GM19397 (cell line): Measurements from ENCODE around the gene CHCHD3.
A peak's percentile ranks its signal among the peaks of the same experiment; 100 is the strongest.
"Not testable (repeated sequence)": the region's sequence is repeated elsewhere in the genome, so short reads cannot be mapped to it uniquely, and the experiment has no call there.

Source experiments
- ATAC-seq: cut with Tn5 transposase; IDR thresholded peaks from one replicate; pipeline ENCODE4 v1.9.1; 2021; ENCODE audit warnings: mild to moderate bottlenecking, moderate library complexity; ENCODE audit not compliant: unreplicated experiment

The CHCHD3 gene

DNA sequence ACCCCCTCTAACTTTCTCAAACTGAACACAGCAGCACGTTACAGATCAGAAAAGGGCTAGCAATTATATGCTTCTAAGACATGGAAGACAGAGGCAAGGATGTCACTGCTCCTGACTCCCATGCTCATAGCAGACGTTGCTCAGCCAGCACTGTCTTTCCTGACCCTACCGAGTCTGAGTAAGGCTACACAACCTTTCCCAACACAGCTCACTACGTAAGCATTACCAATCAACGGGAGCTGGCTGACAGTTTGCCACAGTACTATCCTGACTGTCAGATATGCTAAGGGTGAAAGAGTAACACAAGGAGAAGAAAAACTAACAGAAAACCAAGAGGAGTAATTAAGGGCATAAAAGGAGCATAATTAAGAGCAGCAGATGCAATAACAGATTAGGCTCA is 171.2 kb downstream of the CHCHD3 start:
- ATAC-seq = no peak

DNA sequence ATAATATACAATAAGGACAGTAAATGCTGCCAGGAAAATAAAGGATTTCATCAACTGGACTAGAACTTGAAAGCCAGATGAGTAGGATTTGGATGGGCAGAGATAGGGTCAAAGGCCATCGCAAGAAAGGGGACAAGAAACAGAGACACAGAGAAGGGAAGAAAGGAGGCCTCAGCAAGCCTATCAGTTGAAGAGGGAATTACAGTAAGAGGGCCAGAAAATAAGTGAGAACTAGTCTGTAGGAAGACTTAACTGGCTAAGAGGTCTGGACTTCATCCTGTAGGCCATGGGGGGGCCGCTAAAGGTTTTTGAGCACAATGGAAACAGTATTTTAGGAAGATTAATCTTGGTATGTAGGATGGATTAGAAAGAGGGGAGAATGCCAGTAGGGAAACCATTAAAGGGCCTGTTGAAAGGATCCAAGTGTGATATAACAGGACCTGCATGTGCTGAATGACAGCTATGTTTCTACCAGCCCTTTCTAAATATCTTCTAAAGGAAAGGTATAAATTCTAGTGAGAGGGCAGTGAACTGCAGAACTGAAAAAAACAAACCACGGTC is 174.4 kb downstream of the CHCHD3 start:
- no peak for ATAC-seq

DNA sequence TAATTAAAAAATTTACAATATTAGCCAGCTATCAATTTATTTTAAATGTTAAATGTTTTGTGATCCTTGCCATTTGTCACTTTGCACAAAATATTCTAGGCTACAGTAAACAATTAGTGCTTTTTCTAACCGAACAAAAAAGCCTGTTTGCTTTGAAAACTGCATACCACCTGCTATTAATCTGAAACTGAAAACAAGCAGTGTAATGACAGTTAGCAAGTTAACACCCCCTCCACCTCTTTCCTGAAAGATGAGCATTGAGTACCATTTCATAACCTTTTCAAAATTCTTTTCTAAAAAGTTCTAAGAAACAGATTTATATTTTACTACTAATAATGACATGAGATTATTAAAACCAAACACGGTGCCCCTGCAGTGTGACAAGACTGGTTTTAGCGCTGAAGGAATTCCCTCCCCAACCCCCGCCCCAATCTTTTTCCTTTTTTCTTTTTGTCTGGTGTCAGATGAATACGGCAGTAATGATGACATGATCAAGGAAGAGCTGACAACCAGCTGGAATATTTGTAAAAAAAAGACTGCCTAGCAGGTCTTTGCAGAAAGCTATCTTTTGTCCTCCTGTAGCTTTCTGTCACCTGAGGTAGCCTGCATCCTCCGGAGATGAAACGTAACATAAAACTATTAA is 175.6 kb downstream of the CHCHD3 start:
- ATAC-seq = no peak

DNA sequence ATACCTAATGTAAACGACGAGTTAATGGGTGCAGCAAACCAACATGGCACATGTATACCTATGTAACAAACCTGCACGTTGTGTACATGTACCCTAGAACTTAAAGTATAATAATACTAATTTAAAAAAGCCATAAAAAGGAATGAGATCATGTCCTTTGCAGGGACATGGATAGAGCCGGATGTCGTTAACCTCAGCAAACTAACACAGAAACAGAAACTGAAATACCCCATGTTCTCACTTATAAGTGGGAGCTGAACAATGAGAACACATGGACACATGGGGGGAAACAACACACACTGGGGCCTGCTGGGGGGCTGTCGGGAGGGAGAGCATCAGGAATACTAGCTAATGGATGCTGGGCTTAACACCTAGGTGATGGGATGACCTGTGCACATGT is 176.8 kb downstream of the CHCHD3 start:
- not testable (repeated sequence) for ATAC-seq

DNA sequence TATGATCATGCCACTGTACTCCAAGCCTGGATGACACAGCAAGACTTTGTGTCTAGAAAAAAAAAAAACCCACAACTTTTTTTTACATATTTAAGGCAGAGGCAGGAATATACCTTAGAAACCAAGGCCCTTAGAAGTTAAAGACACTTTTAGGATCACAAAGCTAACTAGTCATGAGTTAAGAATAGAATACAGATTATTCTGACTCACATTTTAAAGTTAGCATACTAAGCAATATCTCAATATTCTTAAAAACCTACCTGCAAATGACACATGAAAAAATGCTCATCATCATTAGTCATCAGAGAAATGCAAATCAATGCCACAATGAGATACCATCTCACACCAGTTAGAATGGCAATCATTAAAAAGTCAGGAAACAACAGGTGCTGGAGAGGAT is 177.7 kb downstream of the CHCHD3 start:
- no peak for ATAC-seq

DNA sequence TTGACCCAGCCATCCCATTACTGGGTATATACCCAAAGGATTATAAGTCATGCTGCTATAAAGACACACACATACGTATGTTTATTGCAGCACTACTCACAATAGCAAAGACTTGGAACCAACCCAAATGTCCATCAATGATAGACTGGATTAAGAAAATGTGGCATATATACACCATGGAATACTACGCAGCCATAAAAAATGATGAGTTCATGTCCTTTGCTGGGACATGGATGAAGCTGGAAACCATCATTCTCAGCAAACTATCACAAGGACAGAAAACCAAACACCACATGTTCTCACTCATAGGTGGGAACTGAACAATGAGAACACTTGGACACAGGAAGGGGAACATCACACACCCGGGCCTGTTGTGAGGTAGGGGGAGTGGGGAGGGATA is 179.6 kb downstream of the CHCHD3 start:
- ATAC-seq = not testable (repeated sequence)

DNA sequence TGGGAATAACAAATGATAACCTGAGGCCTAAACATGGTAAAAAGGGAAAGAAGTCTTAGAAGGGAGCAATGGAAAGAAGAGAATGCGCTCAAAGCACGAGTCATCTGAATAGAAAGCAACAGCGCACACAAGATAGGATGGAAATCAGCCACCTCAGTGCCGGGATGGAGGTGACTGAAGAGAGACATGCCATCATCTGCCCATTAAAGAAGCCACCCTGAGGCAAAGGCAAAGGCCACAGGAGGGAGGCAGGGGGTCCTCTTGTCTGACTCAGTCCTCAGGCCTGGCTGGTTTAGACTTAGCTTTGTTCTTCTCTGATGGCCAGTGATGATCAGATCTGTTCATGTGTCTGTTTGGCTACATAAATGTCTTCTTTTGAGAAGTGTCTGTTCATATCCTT is 180.6 kb downstream of the CHCHD3 start:
- ATAC-seq = no peak

DNA sequence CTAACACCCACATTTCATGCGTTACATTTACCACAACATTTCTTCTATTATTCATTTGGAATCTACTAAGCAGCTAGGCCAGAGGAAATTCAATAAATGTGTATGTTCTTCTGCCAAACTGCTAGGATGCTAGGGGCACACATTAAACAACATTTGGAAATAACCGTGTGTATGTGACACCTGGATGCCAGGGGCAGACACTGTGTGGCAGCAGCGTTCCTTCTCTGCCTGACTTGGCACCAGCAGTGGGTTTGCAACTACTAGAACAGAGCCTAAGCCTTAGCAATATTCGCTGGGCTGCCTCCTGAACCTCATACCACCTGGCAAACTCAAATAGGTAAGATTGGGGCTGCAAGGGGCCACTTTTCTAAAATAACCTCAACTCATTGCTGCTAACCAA is 182.1 kb downstream of the CHCHD3 start:
- no peak for ATAC-seq

DNA sequence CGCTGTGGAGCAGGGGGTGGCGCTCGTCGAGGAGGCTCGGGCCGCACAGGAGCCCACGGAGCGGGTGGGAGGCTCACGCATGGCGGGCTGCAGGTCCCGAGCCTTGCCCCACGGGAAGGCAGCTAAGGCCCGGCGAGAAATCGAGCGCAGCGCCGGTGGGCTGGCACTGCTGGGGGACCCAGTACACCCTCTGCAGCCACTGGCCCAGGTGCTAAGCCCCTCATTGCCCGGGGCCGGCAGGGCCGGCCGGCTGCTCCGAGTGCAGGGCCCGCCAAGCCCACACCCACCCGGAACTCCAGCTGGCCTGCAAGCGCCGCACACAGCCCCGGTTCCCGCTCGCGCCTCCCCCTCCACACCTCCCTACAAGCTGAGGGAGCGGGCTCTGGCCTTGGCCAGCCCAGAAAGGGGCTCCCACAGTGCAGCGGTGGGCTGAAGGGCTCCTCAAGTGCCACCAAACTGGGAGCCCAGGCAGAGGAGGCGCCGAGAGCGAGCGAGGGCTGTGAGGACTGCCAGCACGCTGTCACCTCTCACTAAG is 183.2 kb downstream of the CHCHD3 start:
- not testable (repeated sequence) for ATAC-seq

DNA sequence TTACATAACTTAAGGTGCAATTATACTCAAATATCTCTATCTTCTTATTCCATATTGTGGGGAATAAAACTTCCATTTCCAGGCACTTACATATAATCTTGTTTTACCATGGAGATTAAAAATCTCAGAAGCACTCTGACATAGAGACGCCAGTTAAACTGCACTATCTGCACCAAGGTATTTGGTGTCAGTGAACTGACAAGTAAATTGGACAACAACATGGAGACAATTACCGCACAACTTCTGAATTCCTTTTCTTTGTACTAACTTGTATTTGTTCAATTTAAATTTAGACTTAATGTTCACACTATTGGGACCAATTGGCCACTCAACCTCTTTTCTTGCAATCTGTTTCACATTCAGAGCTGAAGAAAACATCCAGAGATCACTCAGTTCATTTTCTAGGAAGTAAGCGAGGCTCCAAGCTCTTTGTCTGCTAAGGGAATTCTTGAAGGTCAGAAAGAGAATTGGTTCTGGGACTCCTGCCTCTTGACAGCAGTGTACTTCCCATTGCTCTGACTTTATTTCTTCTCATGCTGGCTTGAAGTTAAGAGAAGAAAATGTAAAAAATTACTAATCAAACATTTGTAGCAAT is 184.7 kb downstream of the CHCHD3 start:
- ATAC-seq = no peak

DNA sequence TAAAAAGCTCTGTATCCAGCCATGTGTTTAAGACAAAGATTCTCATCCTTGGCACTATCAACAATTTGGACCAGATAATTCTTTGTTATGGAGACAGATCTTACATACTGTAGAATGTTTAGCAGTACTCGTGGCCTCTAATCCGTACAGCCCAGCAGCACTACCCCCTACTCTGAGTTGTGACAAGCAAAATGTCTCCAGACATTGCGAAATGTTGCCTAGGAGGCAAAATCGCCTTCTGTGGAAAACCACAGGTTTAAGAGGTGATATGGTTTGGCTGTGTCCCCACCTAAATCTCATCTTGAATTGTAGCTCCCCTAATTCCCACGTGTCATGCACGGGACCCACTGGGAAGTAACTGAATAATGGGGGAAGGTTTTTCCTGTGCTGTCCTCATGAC is 186.7 kb downstream of the CHCHD3 start:
- no peak for ATAC-seq

DNA sequence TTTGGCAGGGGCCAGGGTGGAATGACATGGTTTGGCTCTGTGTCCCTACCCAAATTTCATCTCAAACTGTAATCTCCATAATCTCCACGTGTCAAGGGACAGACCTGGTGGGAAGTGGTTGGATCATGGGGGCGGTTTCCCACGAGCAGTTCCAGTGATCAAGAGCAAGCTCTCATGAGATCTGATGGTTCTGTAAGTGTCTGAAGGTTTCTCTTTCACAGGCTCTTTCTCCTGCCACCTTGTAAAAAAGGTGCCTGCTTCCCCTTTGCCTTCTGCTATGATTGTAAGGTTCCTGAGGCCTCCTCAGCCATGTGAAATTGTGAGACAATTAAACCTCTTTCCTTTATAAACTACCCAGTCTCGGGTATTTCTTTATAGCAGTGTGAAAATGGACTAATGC is 188.3 kb downstream of the CHCHD3 start:
- ATAC-seq = no peak

DNA sequence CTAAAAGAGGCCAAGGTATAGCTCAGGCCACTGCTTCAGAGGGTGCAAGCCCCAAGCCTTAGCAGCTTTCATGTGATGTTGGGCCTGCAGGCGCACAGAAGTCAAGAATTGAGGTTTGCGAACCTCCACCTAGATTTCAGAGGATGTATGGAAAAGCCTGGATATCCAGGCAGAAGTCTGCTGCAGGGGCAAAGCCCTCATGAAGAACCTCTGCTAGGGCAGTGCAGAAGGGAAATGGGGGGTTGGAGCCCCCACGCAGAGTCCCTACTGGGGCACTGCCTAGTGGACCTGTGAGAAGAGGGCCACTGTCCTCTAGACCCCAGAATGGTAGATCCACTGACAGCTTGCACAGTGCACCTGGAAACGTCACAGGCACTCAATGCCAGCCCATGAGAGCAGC is 189.1 kb downstream of the CHCHD3 start:
- ATAC-seq = not testable (repeated sequence)

DNA sequence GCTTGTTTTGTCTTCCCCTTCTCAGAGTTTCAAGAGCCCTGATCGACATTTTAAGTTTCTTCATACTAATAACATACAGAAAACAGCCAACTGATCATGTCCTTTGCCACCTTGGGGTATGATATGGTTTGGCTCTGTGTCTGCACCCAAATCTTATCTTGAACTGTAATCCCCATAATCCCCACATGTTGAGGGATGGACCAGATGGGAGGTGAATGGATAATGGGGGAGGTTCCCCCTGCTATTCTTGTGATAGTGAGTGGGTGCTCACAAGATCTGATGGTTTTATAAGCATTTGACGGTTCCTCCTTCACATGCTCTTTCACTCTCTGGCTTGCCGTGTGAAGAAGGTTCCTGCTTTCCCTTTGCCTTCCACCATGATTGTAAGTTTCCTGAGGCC is 190.3 kb downstream of the CHCHD3 start:
- no peak for ATAC-seq

DNA sequence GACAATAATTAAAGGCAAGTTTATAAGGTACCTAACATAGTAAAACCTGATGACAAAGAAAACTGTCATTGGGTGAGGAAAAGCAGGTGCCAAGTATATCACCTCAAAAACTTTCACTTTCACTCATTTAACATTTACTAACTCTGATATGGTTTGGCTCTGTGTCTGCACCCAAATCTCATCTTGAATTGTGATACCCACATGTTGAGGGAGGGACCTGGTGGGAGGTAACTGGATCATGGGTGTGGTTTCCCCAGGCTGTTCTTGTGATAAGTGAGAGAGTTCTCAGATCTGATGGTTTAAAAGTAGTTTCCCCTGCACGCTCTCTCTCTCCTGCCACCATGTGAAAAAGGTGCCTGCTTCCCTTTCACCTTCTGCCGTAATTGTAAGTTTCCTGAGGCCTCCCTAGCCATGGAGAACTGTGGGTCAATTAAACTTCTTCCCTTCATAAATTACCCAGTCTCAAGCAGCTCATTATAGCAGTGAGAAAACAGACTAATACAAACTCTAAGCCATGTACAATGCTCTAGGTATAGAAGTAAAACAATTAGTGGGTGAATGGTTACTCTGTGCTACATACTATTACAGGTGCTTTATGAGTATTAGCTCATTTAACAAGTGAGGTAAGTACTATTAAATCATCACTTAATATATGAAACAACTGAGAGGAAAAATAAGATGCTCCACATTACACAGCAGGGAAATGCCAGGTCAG is 199.0 kb downstream of the CHCHD3 start:
- peak; percentile 65 for ATAC-seq

DNA sequence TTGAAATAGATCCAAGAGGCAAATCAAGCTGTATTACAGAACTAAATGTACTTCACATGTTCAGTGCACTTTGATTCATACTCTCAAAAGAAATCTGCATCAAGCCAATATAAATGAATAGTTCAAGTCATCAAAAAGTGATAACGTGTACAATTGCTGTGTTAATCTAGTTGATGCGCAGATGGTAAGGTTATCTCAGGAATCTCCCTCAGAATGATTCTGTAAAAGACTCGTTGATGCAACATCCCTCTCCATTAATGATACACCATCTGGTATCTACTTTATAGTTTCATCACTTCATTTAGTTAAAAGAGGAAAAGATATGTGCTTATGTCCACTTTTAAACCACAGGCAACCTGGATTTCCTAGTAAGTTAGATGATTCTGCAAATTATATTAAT is 200.6 kb downstream of the CHCHD3 start:
- ATAC-seq = no peak

DNA sequence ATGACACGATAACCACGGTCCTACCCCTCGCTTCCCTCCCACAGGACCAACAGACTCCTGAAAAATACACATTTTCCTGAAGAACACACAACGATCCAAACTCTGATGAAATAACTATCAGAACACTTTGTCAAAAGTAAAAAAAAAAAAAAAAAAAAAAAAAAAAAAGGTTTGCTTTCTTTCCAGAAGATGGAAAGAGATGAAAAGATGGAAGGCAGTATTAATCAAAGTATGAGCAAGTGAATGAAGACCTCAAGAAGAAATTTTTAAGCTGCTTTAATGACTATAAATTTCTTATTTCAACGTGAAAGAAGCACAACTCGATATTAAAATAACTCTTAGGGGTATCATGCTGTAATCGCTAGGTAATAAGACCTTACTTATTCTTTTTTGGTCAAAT is 202.3 kb downstream of the CHCHD3 start:
- ATAC-seq = no peak

DNA sequence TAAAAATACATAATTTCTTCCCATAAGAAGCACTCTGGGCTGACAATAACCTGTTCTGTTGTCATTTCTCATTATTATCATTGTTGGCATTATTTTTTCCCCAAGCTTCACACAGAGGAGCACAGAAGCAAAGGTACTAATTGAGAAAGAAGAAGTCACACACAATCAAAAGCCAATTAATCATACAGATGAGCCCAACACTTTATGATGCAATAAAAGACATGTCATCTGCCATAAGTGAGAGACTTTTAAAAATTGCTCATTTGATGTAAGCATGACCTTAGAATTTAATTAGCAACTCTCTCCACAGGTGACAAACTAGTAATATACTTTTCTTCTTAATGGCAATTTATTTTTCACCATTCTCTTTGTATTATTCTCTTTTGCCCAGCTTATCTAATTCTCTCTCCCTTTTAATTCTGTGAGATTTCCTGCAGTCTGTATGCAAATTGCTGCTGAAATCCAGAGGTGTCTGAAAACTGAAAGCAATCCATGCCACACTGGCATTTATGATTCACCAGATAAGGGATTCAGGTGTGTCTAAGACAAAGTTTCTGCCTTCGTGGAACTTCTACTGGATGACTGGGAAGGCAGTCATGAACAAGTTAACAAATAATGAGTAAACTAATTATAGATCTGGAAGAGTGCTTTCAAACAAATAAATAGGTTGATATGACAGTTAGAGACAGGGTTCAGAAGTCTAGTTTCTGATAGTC is 203.5 kb downstream of the CHCHD3 start:
- no peak for ATAC-seq

DNA sequence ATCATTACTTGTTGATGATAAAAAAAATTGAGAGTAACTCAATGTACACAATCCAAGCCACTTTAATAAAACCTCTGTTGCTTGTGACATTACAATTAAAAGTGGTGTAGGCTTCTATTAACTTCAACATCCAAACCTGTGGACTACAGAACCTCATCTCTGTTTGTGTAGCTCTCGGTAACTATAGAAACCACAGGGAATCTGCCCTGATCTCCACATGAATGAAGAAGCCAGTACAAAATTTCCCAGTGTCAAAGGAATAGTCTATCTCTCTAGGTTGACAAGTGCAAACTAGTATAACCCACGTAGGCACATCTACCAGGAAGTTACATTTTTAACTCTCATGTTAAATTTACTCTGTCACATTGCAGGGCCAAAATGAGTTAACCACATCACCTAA is 204.3 kb downstream of the CHCHD3 start:
- ATAC-seq = no peak

DNA sequence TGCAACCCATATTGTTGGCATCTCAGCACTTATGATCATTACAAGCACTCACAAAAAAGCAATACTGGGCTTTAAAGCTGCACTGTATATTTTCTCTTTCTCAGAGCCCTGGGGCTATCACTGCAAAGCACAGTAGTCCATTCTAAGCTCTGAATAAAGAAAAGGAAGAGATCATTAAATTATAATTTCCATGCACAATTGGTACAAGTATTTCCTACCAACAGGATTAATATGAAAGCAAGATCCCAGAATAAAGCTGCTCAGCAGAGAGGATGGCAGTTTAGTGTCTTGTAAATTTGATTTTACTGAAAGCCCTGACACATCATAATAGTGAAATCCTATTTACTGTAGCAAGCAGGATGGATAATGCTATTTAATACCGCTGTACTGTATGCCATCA is 205.3 kb downstream of the CHCHD3 start:
- no peak for ATAC-seq

DNA sequence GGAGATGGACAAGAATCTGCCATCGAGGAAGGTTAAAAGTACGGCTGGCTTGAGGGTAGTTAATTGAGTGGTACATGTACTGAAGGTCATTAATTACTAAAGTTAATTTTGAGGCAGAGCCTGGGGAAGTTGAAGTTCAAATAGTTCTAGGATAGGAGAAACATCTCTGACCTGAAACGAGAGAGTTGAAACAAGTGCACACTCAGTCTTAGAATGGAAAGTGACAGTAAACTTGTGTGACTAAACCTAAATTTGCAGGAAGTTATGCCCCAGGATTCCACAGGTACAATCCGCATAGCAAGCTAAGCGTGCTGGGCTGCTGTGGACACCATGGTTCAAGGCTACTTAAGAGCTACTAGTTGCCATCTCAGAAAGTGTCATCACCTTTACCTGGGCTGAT is 209.9 kb downstream of the CHCHD3 start:
- no peak for ATAC-seq
